GM10248 (cell line): ENCODE results near the gene NADSYN1.

Experiments used
- CTCF ChIA-PET: fragments of 300-600 bp; sonication (Branson Sonifier 250); formaldehyde crosslinking; extraction: SDS; loops from one replicate; lab custom pipeline; 2021; ENCODE audit warnings: antibody characterized with exemption; lab: Yijun Ruan, JAX
- POLR2A ChIA-PET: fragments of 350-650 bp; sonication (Branson Sonifier 250); formaldehyde crosslinking; extraction: SDS; loops from one replicate; lab custom pipeline; 2020; ENCODE audit warnings: antibody characterized with exemption; lab: Yijun Ruan, JAX
- DNase-seq: peaks from one replicate; pipeline ENCODE4 v3.0.0; 2012; ENCODE audit errors: extremely low spot score
- CTCF ChIP-seq: IDR thresholded peaks from 2 replicates; pipeline ENCODE4 v1.5.1; 2012; ENCODE audit warnings: mild to moderate bottlenecking, low read depth; ENCODE audit errors: extremely low read depth, missing control alignments, control extremely low read depth

Gene NADSYN1

DNA sequence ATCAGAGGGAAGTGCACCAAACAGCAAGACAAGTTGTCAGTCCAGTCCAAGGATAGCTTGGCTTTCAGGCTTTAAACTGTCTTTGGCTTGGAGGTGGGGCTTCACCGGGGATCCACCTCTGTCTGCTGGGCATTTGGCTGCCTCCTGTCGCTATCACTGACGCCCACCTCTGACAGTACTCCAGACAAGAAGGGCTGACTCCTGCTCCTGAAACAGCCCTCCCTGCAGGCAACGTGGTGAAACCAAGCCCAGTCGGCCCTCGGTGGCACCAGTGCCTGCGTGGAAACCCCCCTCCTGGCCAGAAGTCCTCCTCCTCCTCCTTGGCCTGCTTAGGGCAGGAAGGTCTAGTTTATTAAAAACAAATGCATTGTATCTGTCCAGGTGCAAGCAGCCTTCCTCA is 21.7 kb upstream of the NADSYN1 start:
- TF ChIP-seq CTCF = no peak
- CTCF ChIA-PET = no interaction called here
- POLR2A ChIA-PET = no interaction called here
- DNase-seq = no peak

- no peak for TF ChIP-seq CTCF
- ChIA-PET POLR2A (no interaction called here), CTCF (interaction anchor here (1.3 to 1.7 kb wide), 2 partner anchors 10 to 12 kb away, joined by 5 to 6 read pairs; no protein-coding TSS in a partner anchor)
- DNase-seq = no peak
These were observed 20.0 kb upstream of the NADSYN1 start for GRCh38 chr11:71432761-71433647.

DNA sequence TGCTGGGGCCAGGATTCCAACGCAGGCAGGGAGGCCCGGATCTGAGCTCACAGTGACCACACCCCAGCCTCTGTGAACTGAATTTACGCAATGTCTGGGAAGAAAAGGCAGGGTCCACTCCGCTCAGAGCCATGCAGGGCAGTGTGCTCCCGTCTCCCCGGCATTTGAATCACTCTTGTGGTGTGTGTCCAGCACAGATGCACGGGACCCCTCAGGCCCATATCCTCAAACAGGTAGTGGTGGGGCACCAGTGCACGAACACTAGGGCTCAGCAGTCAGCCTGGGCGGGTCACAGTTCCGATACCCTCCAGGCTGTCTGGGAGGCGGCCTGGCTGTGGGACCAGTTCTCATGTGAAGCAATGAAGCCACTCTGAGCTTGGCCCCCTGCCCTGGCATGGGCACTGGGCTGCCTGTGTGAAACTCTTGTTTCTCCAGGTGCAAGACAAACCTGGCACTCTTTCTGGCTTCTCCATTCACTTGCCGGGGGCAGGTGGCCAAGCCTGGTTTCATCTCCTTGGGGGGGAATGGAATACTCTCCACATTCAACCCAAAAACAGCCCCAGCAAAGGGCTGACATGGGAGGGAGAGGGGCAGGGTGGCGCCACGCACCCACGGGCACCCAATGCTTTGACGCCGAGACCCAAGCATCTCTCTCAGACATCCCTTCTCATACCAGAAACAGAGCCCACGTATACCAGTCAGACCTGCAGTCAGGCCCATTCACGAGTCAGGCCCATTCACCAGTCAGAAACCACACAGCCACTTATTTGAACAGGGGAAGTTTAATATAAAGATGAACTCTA is 19.2 kb upstream of the NADSYN1 start:
- no peak for TF ChIP-seq CTCF
- DNase-seq = no peak
- ChIA-PET POLR2A (no interaction called here), CTCF (interaction anchor here (1.3 to 1.7 kb wide), 2 partner anchors 9 to 13 kb away, joined by 5 to 6 read pairs; no protein-coding TSS in a partner anchor)

GRCh38 chr11:71434576-71435130 is 18.4 kb upstream of the NADSYN1 start:
- TF ChIP-seq CTCF = no peak
- ChIA-PET POLR2A (no interaction called here), CTCF (no interaction called here)
- no peak for DNase-seq

GRCh38 chr11:71435278-71435951 is 17.6 kb upstream of the NADSYN1 start:
- TF ChIP-seq CTCF = no peak

DNA sequence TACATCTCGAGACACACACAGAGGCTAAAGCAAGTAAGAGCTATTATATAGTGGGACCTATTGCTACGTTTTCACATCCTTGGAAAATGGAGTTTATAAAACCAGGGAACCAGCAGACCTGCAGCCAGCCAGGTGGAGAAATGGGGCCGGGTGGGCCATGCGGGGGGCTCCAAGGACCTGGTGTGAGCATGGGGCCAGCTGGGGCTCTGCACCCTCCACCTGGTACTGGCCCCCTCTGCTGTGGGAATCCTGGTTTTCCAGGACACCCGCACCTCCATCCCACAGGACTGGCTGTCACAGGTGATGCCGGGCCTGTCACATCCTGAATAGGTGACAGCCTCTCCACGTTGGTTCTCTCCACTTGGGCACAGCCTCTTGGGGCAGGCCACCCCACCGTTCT is 16.1 kb upstream of the NADSYN1 start:
- ChIA-PET POLR2A (no interaction called here), CTCF (interaction anchor here (1.3 to 2.4 kb wide), 3 partner anchors 11 to 143 kb away, joined by 3 to 9 read pairs (median 6); partner anchors contain the start of gene DHCR7)
- no peak for TF ChIP-seq CTCF
- no peak for DNase-seq

More at GRCh38 chr11:71435278-71435951, 17.6 kb upstream of the NADSYN1 start:
- CTCF ChIA-PET = no interaction called here
- POLR2A ChIA-PET = no interaction called here
- DNase-seq = no peak
